Esophagus muscularis mucosa (tissue), 4 donors: ENCODE measurements around the gene PNPLA1. TPM values are rescaled to one million over a fixed set of nuclear protein-coding genes. Genes with fewer than 3 reads are reported as not detected.

ENCODE experiments used
- DNase-seq: peaks from one replicate; pipeline ENCODE4 v3.0.0-alpha.2; 2017; ENCODE audit errors: extremely low spot score
- H3K27ac ChIP-seq, 4 donors: fragments of 200-600 bp; sonication (generic); replicated peaks in 1 of 4; 1 replicate in 3 of 4; 2 replicates in 1 of 4; pipeline ENCODE4 v1.5.1; 2016 to 2019; ENCODE audit warnings: mild to moderate bottlenecking in 1 of 4
- H3K27me3 ChIP-seq, 4 donors: fragments of 200-600 bp; sonication (generic); one replicate each; pipeline versions ENCODE4 v1.5.1 to v1.6.0; 2016 to 2019
- H3K36me3 ChIP-seq, 4 donors: fragments of 200-600 bp; sonication (generic); one replicate each; pipeline ENCODE4 v1.5.1; 2016 to 2019
- H3K4me1 ChIP-seq, 4 donors: fragments of 200-600 bp; sonication (generic); one replicate each; pipeline ENCODE4 v1.5.1; 2016 to 2019
- H3K4me3 ChIP-seq, 4 donors: fragments of 200-600 bp; sonication (generic); 1 replicate in 2 of 4; 2 replicates in 2 of 4; pipeline ENCODE4 v1.5.1; 2016 to 2019; ENCODE audit warnings: mild to moderate bottlenecking in 4 of 4, moderate library complexity in 1 of 4
- H3K9me3 ChIP-seq, 4 donors: fragments of 200-600 bp; sonication (generic); 1 replicate in 3 of 4; 2 replicates in 1 of 4; pipeline ENCODE4 v1.5.1; 2016 to 2019
- EP300 ChIP-seq: sonication (generic); formaldehyde crosslinking; IDR thresholded peaks from one replicate; pipeline ENCODE4 v1.6.1; 2017; ENCODE audit warnings: antibody characterized with exemption
- POLR2A ChIP-seq: fragments of 450-650 bp; IDR thresholded peaks from one replicate; pipeline ENCODE4 v1.6.1; 2017; ENCODE audit warnings: antibody characterized with exemption, moderate library complexity, mild to moderate bottlenecking, low read depth
- POLR2AphosphoS5 ChIP-seq, 2 donors: sonication (generic); formaldehyde crosslinking; IDR thresholded peaks; one replicate each; pipeline ENCODE4 v1.6.1; 2017; ENCODE audit warnings: antibody characterized with exemption in 2 of 2
- WGBS: methylation state at CpG from one replicate; pipeline ENCODE4 v1.1.5; 2018; 5-methylcytosine and 5-hydroxymethylcytosine counted together
- intact Hi-C: fragments of 100-400 bp; cut with DNase I; formaldehyde crosslinking; loops from one replicate; pipeline ENCODE4 v1.15.1; 2023
- total RNA-seq, 4 donors: library from RNA; depleted of rRNA; stranded (reverse); fragments of >200 nt; gene quantifications; one replicate each; pipeline versions ENCODE4 v1.1.0 to v1.2.1, GENCODE V29; 2016
- TF ChIP-seq, protein P1 (sequence below), 3 experiments: fragments of 200-600 bp in 2 of 3; fragments of 450-650 bp in 1 of 3; sonication (generic) in 2 of 3; IDR thresholded peaks; one replicate each; pipeline ENCODE4 v1.5.1; 2017 to 2019; ENCODE audit warnings: antibody characterized with exemption in 3 of 3, mild to moderate bottlenecking in 2 of 3, moderate library complexity in 1 of 3

PNPLA1 gene
- total RNA-seq, 4 donors from 2014 or later: 0.33 TPM; not detected in 3

DNA sequence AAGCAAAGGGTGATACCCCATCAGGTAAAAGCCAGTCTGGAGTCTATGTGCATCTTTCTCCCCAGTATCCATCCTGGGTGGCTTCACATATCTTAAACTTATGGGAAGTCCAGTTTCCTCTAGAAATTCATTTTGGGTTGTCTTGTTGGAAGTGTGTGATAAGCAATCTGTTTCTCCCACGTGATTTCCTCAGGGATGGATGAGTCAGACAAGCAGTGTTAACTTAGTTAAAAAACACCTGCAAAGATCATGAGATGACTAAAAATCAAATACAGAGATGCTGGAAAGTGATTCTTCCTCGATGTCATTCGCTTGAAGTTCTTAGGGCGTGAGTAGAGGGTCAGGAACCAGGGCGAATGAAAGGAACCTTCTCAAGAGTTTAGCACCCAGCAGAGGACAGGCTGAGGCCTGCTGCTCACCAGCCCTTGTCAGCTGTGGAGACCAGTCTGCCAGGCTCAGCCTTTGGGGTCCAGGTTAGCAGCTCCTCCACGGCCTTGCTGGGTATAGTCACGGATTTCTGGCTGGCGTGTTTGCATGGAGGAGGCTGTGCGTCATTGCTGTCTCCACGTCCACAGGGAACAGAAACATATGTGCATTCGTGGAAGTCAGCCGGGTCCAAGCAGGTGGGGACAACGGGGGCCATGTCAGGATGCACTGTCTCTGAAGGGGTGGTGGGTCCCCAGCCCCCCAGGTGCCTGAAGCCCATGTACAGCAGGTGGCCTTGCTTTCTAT, 2.8 kb upstream of the PNPLA1 start:
- peaks cover 0 to 28% (median 0%) of the 10 kb centered on the region in 4 donors for H3K27me3 ChIP-seq
- H3K9me3 ChIP-seq: peaks cover 0 to 12% (median 9%) of the 10 kb centered on the region in 4 donors
- H3K4me3 ChIP-seq: no peak overlapping the region
- TF ChIP-seq EP300 (no peak), POLR2AphosphoS5 (IDR thresholded peaks at IDR 0.05) (no peak), POLR2A (no peak)
- TF ChIP-seq, protein P1, sequence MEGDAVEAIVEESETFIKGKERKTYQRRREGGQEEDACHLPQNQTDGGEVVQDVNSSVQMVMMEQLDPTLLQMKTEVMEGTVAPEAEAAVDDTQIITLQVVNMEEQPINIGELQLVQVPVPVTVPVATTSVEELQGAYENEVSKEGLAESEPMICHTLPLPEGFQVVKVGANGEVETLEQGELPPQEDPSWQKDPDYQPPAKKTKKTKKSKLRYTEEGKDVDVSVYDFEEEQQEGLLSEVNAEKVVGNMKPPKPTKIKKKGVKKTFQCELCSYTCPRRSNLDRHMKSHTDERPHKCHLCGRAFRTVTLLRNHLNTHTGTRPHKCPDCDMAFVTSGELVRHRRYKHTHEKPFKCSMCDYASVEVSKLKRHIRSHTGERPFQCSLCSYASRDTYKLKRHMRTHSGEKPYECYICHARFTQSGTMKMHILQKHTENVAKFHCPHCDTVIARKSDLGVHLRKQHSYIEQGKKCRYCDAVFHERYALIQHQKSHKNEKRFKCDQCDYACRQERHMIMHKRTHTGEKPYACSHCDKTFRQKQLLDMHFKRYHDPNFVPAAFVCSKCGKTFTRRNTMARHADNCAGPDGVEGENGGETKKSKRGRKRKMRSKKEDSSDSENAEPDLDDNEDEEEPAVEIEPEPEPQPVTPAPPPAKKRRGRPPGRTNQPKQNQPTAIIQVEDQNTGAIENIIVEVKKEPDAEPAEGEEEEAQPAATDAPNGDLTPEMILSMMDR (IDR thresholded peaks at IDR 0.05): no peak
- H3K27ac ChIP-seq: no peak overlapping the region
- intact Hi-C loops: no loop called here
- peaks cover 0 to 8% (median 3%) of the 10 kb centered on the region in 4 donors for H3K4me1 ChIP-seq
- no peak for DNase-seq
- no peaks in the 10 kb centered on the region for H3K36me3 ChIP-seq
- 91% methylated on average over 13 of the region's 13 CpGs for WGBS

DNA sequence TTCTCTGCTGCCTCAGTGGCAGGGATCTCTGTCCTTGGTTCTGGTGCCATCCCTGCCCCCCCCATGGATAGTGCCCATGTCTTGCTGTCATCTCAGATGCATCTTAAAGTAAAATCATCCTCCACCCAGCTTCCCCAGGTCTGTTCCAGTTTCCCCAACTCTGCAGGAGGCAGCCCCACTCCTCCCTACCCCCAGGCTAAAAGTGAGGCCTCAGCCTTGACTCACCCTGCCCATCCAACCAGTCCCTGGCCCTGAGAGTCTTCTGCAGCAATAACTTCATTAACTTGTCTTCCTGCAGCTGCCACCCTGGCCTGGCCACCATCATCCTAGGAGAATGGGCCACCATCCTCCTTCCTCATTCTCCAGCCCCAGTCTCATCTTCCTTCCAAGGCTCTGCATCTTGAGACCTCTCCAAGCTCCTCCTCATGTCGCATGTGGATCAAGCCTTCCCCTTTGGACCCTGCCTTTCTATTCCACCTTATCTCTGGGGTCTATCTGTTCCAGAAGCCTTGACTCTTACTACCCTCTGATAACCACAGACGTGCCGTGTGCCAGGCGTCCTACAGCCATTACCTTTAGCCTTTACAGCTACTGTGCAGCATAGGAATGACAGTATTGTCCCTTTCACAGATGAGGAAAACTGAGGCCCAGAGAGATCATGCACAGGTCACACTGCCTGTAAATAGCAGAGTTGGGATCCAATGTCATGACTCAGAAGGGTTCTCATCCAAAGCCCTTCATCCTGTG, 2.0 kb upstream of the PNPLA1 start:
- WGBS: 95% methylated on average over 4 of the region's 4 CpGs
- TF ChIP-seq EP300: no peak
- TF ChIP-seq, protein P1 (IDR thresholded peaks at IDR 0.05): no peak
- no peak for TF ChIP-seq POLR2A
- TF ChIP-seq POLR2AphosphoS5 (IDR thresholded peaks at IDR 0.05): no peak

DNA sequence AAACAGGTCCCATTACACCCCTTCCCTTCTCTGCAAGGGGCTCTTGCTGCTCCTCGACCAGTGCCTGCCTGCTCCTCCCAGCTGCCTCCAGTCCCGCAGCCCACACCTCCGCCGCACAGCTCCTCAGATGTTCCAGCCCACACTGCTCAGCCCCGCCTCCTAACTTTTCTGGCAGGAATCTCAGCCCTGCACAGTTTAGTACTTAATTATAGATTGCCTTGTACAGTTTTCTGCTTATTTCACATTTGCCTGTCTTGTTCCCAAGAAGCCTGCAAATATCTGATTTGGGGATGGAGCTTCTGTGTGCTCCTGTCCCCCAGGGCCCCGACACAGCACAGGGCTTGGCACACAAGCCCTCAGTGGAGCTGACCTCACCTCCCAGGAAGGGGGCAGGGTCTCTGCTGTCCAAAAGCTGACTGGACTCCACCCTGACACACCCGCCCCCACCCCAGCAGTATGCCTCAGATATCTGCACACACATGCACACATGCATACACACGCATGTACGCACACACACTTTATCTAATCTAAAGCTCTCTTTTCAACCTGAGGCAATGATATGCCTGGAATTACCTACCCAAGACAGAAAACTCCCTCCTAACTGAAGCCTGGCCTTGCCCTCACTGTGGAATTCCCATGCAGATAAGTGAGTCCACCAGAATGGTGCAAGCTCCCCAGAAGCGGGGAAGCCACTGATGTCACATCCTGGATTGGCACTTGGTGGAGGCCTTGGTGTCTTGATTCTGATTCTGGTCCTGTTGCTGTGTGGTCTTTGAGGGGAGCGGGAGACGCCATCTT, 1.2 kb upstream of the PNPLA1 start:
- Histone ChIP-seq H3K9me3 (peaks cover 0 to 12% (median 9%) of the 10 kb centered on the region in 4 donors), H3K27ac (no peak overlapping the region), H3K4me3 (no peak overlapping the region), H3K4me1 (peaks cover 0 to 8% (median 3%) of the 10 kb centered on the region in 4 donors), H3K36me3 (no peaks in the 10 kb centered on the region), H3K27me3 (peaks cover 0 to 31% (median 0%) of the 10 kb centered on the region in 4 donors)
- no peak for DNase-seq
- intact Hi-C loops: no loop called here
- 58% methylated on average over 9 of the region's 12 CpGs for WGBS
- TF ChIP-seq POLR2AphosphoS5 (IDR thresholded peaks at IDR 0.05) (no peak), POLR2A (no peak), EP300 (no peak)
- TF ChIP-seq, protein P1 (IDR thresholded peaks at IDR 0.05): no peak

More for the DNA sequence above, 2.0 kb upstream of the PNPLA1 start:
- no peak for DNase-seq
- H3K4me3 ChIP-seq: no peak overlapping the region
- H3K4me1 ChIP-seq: peaks cover 0 to 8% (median 3%) of the 10 kb centered on the region in 4 donors
- H3K9me3 ChIP-seq: peaks cover 0 to 12% (median 9%) of the 10 kb centered on the region in 4 donors
- intact Hi-C loops: no loop called here
- no peaks in the 10 kb centered on the region for H3K36me3 ChIP-seq
- H3K27me3 ChIP-seq: peaks cover 0 to 35% (median 0%) of the 10 kb centered on the region in 4 donors
- H3K27ac ChIP-seq: no peak overlapping the region

DNA sequence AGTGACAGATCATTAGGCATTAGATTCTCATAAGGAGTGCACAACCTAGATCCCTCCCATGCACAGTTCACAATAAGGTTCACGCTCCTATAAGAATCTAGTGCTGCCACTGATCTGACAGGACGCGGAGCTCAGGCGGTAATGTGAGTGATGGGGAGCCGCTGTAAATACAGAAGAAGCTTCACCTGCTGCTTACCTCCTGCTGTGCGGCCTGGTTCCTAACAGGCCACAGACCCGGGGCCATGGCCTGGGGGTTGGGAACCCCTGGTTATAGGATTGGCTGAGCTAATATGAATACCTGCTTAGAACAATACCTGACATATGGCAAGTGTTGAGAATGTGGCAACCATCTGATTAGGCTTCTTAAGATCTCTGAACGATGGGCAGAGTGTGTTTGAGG, 2.4 kb downstream of the PNPLA1 start:
- Histone ChIP-seq H3K4me1 (peaks cover 0 to 8% (median 3%) of the 10 kb centered on the region in 4 donors), H3K9me3 (no peaks in the 10 kb centered on the region), H3K27ac (no peak overlapping the region), H3K27me3 (peaks cover 0 to 33% (median 0%) of the 10 kb centered on the region in 4 donors), H3K36me3 (no peaks in the 10 kb centered on the region), H3K4me3 (no peak overlapping the region)
- DNase-seq: no peak
- intact Hi-C loops: no loop called here
- 83% methylated on average over 8 of the region's 8 CpGs for WGBS
- TF ChIP-seq EP300: no peak
- no peak for TF ChIP-seq POLR2A
- TF ChIP-seq, protein P1 (IDR thresholded peaks at IDR 0.05): no peak
- no peak for TF ChIP-seq POLR2AphosphoS5 (IDR thresholded peaks at IDR 0.05)
